Hepatocyte (in vitro differentiated cells): ENCODE results near the gene ING4. TPM values are rescaled to one million over a fixed set of nuclear protein-coding genes. Genes with fewer than 3 reads are reported as not detected.
"Not testable (repeated sequence)": the region's sequence is repeated elsewhere in the genome, so short reads cannot be mapped to it uniquely, and the experiment has no call there.

Experiments used
- DNase-seq: peaks from one replicate; pipeline ENCODE4 v3.0.0-alpha.2; 2016; ENCODE audit warnings: low spot score
- H2AFZ ChIP-seq: fragments of 200-600 bp; sonication (generic); 2 replicates; pipeline ENCODE4 v1.6.0; 2016; ENCODE audit warnings: antibody characterized with exemption, mild to moderate bottlenecking
- H3K27ac ChIP-seq: fragments of 200-600 bp; sonication (generic); 2 replicates; pipeline ENCODE4 v1.5.1; 2016; ENCODE audit warnings: mild to moderate bottlenecking
- H3K27me3 ChIP-seq: fragments of 200-600 bp; sonication (generic); 2 replicates; pipeline ENCODE4 v1.6.1; 2016
- H3K36me3 ChIP-seq: fragments of 200-600 bp; sonication (generic); replicated peaks from 2 replicates; pipeline ENCODE4 v1.5.1; 2016; ENCODE audit warnings: low read depth; ENCODE audit not compliant: insufficient read depth
- H3K4me1 ChIP-seq: fragments of 200-600 bp; sonication (generic); 2 replicates; pipeline ENCODE4 v1.5.1; 2016; ENCODE audit warnings: mild to moderate bottlenecking, moderate library complexity; ENCODE audit not compliant: insufficient read depth
- H3K4me2 ChIP-seq: fragments of 200-600 bp; sonication (generic); 2 replicates; pipeline ENCODE4 v1.6.0; 2016
- H3K4me3 ChIP-seq: fragments of 200-600 bp; sonication (generic); 2 replicates; pipeline ENCODE4 v1.5.1; 2016; ENCODE audit warnings: mild to moderate bottlenecking
- H3K79me2 ChIP-seq: fragments of 200-600 bp; sonication (generic); 2 replicates; pipeline ENCODE4 v1.6.0; 2017; ENCODE audit warnings: mild to moderate bottlenecking
- H3K9me2 ChIP-seq: fragments of 200-600 bp; sonication (generic); replicated peaks from 2 replicates; pipeline ENCODE4 v1.6.0; 2017; ENCODE audit warnings: mild to moderate bottlenecking; ENCODE audit not compliant: insufficient read depth
- H3K9me3 ChIP-seq: fragments of 200-600 bp; sonication (generic); 2 replicates; pipeline ENCODE4 v1.5.1; 2016; ENCODE audit warnings: low read depth, mild to moderate bottlenecking
- H4K20me1 ChIP-seq: fragments of 200-600 bp; sonication (generic); 2 replicates; pipeline ENCODE4 v1.6.0; 2016; ENCODE audit warnings: mild to moderate bottlenecking; ENCODE audit not compliant: insufficient read depth, poor library complexity, severe bottlenecking
- EZH2 ChIP-seq: fragments of 200-600 bp; sonication (generic); IDR thresholded peaks from 2 replicates; pipeline ENCODE4 v1.6.1; 2016; ENCODE audit warnings: antibody characterized with exemption, mild to moderate bottlenecking, borderline replicate concordance
- EZH2phosphoT487 ChIP-seq: fragments of 200-600 bp; sonication (generic); IDR thresholded peaks from one replicate; pipeline ENCODE4 v1.6.1; 2018; ENCODE audit warnings: antibody characterized with exemption, mild to moderate bottlenecking, low read depth, moderate library complexity; ENCODE audit not compliant: unreplicated experiment, severe bottlenecking
- WGBS: methylation state at CpG from one replicate; pipeline ENCODE4 v1.1.6; 2016; ENCODE audit warnings: low lambda C conversion rate; ENCODE audit errors: missing lambda C conversion rate; 5-methylcytosine and 5-hydroxymethylcytosine counted together
- polyA plus RNA-seq: library from polyadenylated mRNA; unstranded; fragments of >200 nt; fragmentation: Nextera tagmentation; extraction: Ambion mirVana; gene quantifications from 2 replicates; pipeline ENCODE4 v1.2.1, GENCODE V29; 2016
- total RNA-seq: library from RNA; depleted of rRNA; stranded (reverse); fragments of >200 nt; gene quantifications from 2 replicates; pipeline ENCODE4 v1.2.3, GENCODE V29; 2014
- TF ChIP-seq, protein P1 (sequence below): fragments of 200-600 bp; sonication (generic); IDR thresholded peaks from 2 replicates; pipeline ENCODE4 v1.5.1; 2016; ENCODE audit warnings: antibody characterized with exemption, mild to moderate bottlenecking; ENCODE audit not compliant: poor library complexity

The ING4 gene
- total RNA-seq: 35.7 and 39.7 TPM in 2 replicates
- 38.9 and 42.9 TPM in 2 replicates for polyA plus RNA-seq

DNA sequence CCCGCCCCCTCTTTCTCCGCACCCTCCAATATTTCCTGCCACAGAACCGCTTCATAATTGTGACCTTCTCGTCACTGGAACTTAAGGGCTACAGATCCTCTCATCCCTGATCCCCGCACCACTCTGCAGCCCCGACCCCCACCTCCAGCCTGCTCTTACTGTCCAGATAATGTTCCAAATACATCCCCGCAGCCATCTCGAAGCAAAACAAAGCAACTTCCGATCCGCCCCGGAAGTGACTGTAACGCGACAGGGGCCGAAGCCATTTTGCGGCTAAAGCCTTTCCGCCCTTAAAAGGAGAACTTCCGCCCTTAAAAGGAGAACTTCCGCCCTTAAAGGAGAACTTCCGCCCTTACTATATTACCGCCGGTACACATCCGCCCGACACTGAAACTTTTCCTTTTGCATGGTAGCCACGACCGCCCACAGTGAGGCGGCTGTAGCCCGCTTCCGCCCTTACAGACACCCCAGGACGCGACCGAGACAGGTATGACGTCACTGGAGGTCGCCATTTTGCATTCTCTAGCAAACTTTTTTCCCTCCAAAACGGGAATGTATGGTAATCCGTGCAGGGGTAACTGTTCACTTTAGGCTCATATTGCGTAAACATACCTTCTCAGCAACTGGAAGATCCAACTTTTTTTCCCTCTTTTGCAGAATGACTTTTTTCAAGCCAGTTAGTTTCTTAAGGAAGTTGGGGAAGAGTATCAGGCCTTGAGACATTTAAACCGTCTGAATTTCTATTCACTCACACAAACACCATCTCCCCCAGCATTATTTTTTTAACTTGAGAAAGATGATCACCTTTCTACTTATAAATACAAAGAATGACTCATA, at the start of gene ING4:
Gene ING4, minus strand, starts transcription at position 214 of the 837 bp plus-strand sequence. Its CDS starts 18 bp downstream, at position 196.
- H3K9me3 ChIP-seq: no peaks in the 10 kb centered on the region
- H4K20me1 ChIP-seq: no peaks in the 10 kb centered on the region
- DNase-seq: peak; percentile 99
- no peaks in the 10 kb centered on the region for H3K36me3 ChIP-seq
- peak within 1 kb of the TSS; percentile 83 for H2AFZ ChIP-seq
- TF ChIP-seq EZH2phosphoT487: no peak
- TF ChIP-seq, protein P1, sequence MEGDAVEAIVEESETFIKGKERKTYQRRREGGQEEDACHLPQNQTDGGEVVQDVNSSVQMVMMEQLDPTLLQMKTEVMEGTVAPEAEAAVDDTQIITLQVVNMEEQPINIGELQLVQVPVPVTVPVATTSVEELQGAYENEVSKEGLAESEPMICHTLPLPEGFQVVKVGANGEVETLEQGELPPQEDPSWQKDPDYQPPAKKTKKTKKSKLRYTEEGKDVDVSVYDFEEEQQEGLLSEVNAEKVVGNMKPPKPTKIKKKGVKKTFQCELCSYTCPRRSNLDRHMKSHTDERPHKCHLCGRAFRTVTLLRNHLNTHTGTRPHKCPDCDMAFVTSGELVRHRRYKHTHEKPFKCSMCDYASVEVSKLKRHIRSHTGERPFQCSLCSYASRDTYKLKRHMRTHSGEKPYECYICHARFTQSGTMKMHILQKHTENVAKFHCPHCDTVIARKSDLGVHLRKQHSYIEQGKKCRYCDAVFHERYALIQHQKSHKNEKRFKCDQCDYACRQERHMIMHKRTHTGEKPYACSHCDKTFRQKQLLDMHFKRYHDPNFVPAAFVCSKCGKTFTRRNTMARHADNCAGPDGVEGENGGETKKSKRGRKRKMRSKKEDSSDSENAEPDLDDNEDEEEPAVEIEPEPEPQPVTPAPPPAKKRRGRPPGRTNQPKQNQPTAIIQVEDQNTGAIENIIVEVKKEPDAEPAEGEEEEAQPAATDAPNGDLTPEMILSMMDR: no peak
- TF ChIP-seq EZH2: no peak
- H3K27me3 ChIP-seq: no peaks in the 10 kb centered on the region
- H3K4me1 ChIP-seq: peaks cover 7% of the 10 kb centered on the region
- WGBS: 4% methylated on average over 36 of the region's 37 CpGs
- H3K79me2 ChIP-seq: peaks cover 42% of the 10 kb centered on the region
- H3K4me2 ChIP-seq: peak within 1 kb of the TSS; percentile 77
- no peaks in the 10 kb centered on the region for H3K9me2 ChIP-seq
- peak within 1 kb of the TSS; percentile 77 for H3K27ac ChIP-seq
- peak within 1 kb of the TSS; percentile 65 for H3K4me3 ChIP-seq

DNA sequence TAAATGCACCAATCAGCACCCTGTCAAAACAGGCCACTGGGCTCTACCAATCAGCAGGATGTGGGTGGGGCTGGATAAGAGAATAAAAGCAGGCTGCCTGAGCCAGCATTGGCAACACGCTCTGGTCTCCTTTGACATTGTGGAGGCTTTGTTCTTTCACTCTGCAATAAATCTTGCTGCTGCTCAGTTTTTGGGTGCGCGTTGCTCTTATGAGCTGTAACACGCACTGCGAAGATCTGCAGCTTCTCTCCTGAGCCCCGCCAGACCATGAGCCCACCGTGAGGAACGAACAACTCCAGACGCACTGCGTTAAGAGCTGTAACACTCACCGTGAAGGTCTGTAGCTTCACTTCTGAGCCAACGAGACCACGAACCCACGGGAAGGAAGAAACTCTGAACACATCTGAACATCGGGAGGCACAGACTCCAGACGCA, 46.1 kb upstream of the ING4 start:
- Histone ChIP-seq H3K4me3 (no peak overlapping the region), H2AFZ (no peak overlapping the region), H4K20me1 (no peaks in the 10 kb centered on the region), H3K4me1 (no peaks in the 10 kb centered on the region), H3K27me3 (peaks cover 9% of the 10 kb centered on the region), H3K27ac (no peak overlapping the region), H3K4me2 (no peak overlapping the region), H3K9me2 (no peaks in the 10 kb centered on the region), H3K36me3 (no peaks in the 10 kb centered on the region), H3K79me2 (no peaks in the 10 kb centered on the region), H3K9me3 (no peaks in the 10 kb centered on the region)
- 94% methylated on average over 16 of the region's 16 CpGs for WGBS
- DNase-seq: no peak
- TF ChIP-seq EZH2 (no peak), EZH2phosphoT487 (no peak)

DNA sequence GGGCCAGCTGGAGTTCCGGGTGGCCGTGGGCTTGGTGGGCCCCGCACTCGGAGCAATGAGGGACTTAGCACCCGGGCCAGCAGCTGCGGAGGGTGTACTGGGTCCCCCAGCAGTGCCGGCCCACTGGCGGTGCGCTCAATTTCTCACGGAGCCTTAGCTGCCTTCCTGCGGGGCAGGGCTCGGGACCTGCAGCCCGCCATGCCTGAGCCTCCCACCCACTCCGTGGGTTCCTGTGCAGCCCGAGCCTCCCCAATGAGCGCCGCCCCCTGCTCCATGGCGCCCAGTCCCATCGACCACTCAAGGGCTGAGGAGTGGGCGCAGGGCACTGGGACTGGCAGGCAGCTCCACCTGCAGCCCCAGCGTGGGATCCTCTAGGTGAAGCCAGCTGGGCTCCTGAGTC, 45.4 kb upstream of the ING4 start:
- H2AFZ ChIP-seq, H3K36me3 ChIP-seq, DNase-seq, H3K9me3 ChIP-seq, H4K20me1 ChIP-seq, H3K4me1 ChIP-seq, H3K27ac ChIP-seq, H3K9me2 ChIP-seq, H3K4me2 ChIP-seq, H3K4me3 ChIP-seq, H3K79me2 ChIP-seq: not testable (repeated sequence)
- 96% methylated on average over 20 of the region's 21 CpGs for WGBS
- H3K27me3 ChIP-seq: peaks cover 15% of the 10 kb centered on the region

DNA sequence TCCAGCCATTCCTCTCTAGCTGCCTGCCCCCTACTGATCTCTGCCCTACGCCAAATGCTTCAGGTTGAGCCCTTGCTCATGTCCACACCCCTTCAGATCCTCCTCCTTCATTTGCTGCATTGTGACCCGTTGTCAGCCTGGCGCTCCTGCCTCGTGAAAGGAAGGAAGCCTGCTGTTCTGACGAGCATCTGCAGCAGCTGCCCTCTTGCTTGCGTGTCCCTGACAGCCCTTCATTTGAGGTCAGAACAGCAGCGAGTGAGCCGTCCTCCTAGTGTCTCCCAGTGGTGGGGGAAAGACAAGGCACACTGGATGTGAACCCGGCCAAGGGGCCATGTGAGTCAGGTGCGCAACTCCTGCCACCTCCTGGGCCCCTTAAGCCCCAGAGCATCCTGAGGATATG, 40.7 kb upstream of the ING4 start:
- Histone ChIP-seq H3K4me1 (peaks cover 10% of the 10 kb centered on the region), H3K79me2 (no peaks in the 10 kb centered on the region), H3K9me3 (no peaks in the 10 kb centered on the region), H3K36me3 (no peaks in the 10 kb centered on the region), H3K9me2 (no peaks in the 10 kb centered on the region), H3K27me3 (peaks cover 59% of the 10 kb centered on the region), H4K20me1 (no peaks in the 10 kb centered on the region), H3K27ac (no peak overlapping the region), H2AFZ (no peak overlapping the region), H3K4me2 (no peak overlapping the region), H3K4me3 (no peak overlapping the region)
- DNase-seq: no peak
- TF ChIP-seq, protein P1: no peak
- TF ChIP-seq EZH2 (no peak), EZH2phosphoT487 (no peak)
- WGBS: 17% methylated on average over 10 of the region's 10 CpGs
